ACC112 (cell line): ENCODE measurements around the gene CD248.
"Not testable (repeated sequence)": the region's sequence is repeated elsewhere in the genome, so short reads cannot be mapped to it uniquely, and the experiment has no call there.

Experiments
- H2AFZ ChIP-seq: fragments of 200-600 bp; sonication (generic); one replicate; pipeline ENCODE4 v1.6.0; 2017; ENCODE audit warnings: antibody characterized with exemption, low read length; ENCODE audit not compliant: unreplicated experiment
- H3K27ac ChIP-seq: fragments of 200-600 bp; sonication (generic); 2 replicates; pipeline ENCODE4 v1.5.1; 2014; ENCODE audit warnings: low read depth, mild to moderate bottlenecking, antibody characterized with exemption, low read length, moderate library complexity
- H3K27me3 ChIP-seq: fragments of 200-600 bp; sonication (generic); 2 replicates; pipeline ENCODE4 v1.6.1; 2014; ENCODE audit warnings: mild to moderate bottlenecking, antibody characterized with exemption, low read length, moderate library complexity, mixed read lengths; ENCODE audit not compliant: insufficient read depth
- H3K36me3 ChIP-seq: fragments of 200-600 bp; sonication (generic); 2 replicates; pipeline ENCODE4 v1.6.1; 2016; ENCODE audit warnings: mild to moderate bottlenecking, antibody characterized with exemption, low read length, moderate library complexity, mixed read lengths; ENCODE audit not compliant: insufficient read depth
- H3K4me1 ChIP-seq: fragments of 200-600 bp; sonication (generic); one replicate; pipeline ENCODE4 v1.6.1; 2016; ENCODE audit warnings: low read length, mixed read lengths; ENCODE audit not compliant: insufficient read depth, unreplicated experiment, control insufficient read depth
- H3K4me3 ChIP-seq: fragments of 200-600 bp; sonication (generic); 2 replicates; pipeline ENCODE4 v1.5.1; 2014; ENCODE audit warnings: mild to moderate bottlenecking, low read depth, low read length
- H3K79me2 ChIP-seq: fragments of 200-600 bp; sonication (generic); one replicate; pipeline ENCODE4 v1.6.0; 2016; ENCODE audit warnings: low read length; ENCODE audit not compliant: control insufficient read depth, unreplicated experiment, insufficient read depth

The CD248 gene

DNA sequence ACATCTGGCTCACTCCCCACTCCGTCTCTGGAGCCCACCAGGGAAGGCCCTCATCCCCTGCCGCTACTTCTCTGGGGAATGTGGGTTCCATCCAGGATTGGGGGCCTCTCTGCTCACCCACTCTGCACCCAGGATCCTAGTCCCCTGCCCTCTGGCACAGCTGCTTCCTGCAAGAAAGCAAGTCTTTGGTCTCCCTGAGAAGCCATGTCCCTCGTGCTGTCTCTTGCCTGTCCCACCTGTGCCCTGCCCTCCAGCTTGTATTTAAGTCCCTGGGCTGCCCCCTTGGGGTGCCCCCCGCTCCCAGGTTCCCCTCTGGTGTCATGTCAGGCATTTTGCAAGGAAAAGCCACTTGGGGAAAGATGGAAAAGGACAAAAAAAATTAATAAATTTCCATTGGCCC, 39.8 kb downstream of the CD248 start:
- not testable (repeated sequence) for H3K27ac ChIP-seq, H3K4me1 ChIP-seq, H2AFZ ChIP-seq

DNA sequence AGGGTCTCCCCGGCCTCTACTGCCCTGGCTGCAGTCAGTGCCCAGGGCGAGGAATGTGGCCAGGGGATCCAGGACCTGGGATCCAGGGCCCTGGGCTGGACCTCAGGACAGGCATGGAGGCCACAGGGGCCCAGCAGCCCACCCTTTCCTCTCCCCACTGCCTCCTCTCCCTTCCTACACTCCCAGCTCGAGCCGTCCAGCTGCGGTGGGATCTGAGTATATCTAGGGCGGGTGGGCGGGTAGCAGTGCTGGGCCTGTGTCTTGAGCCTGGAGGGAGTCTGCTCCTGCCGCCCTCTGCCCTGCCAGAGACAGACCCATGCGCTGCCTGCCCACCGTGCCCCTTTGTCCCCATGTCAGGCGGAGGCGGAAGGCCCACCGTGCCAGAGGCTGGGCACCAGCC, 40.2 kb downstream of the CD248 start:
- not testable (repeated sequence) for H3K79me2 ChIP-seq, H3K27me3 ChIP-seq, H2AFZ ChIP-seq, H3K27ac ChIP-seq, H3K36me3 ChIP-seq, H3K4me3 ChIP-seq, H3K4me1 ChIP-seq

More for the DNA sequence above, 39.8 kb downstream of the CD248 start:
- H3K4me3 ChIP-seq, H3K79me2 ChIP-seq, H3K27me3 ChIP-seq, H3K36me3 ChIP-seq: not testable (repeated sequence)

DNA sequence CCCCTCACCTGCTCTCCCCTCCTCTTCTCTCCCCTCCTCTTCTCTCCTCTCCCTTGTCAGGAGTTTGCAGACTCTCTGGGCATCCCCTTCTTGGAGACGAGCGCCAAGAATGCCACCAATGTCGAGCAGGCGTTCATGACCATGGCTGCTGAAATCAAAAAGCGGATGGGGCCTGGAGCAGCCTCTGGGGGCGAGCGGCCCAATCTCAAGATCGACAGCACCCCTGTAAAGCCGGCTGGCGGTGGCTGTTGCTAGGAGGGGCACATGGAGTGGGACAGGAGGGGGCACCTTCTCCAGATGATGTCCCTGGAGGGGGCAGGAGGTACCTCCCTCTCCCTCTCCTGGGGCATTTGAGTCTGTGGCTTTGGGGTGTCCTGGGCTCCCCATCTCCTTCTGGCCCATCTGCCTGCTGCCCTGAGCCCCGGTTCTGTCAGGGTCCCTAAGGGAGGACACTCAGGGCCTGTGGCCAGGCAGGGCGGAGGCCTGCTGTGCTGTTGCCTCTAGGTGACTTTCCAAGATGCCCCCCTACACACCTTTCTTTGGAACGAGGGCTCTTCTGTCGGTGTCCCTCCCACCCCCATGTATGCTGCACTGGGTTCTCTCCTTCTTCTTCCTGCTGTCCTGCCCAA, 40.7 kb downstream of the CD248 start:
- Histone ChIP-seq H3K79me2 (no peaks in the 10 kb centered on the region), H2AFZ (no peak overlapping the region), H3K27me3 (no peaks in the 10 kb centered on the region; the same call in 1 of the 2 replicates), H3K4me3 (no peak overlapping the region), H3K36me3 (peaks cover 7% of the 10 kb centered on the region; the same call in 1 of the 2 replicates), H3K27ac (no peak overlapping the region), H3K4me1 (no peaks in the 10 kb centered on the region)

DNA sequence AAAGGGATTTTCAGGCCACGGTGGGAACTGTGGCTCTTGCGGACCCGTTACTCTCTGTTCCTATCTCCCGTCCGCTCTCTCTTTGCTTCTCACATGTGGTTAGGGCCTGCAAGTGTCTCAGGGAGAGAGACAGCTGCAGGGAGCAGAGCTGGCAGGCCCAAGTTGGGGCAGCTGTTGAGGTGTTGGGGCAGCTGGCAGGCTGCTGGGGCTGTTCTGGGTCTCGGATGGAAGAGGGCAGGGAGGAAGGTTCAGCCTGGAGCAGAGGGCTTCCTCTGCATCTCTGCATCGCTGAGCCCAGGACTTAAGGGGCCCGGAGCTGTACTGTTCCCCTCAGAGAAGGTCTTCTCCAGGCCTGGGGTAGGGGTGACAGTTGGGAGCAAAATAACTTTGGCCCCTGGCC, 41.4 kb downstream of the CD248 start:
- no peaks in the 10 kb centered on the region for H3K4me1 ChIP-seq
- peaks cover 6% of the 10 kb centered on the region for H3K79me2 ChIP-seq
- H2AFZ ChIP-seq: no peak overlapping the region
- no peak overlapping the region for H3K27ac ChIP-seq
- H3K4me3 ChIP-seq: no peak overlapping the region
- no peaks in the 10 kb centered on the region; the same call in 1 of the 2 replicates for H3K27me3 ChIP-seq
- peaks cover 7% of the 10 kb centered on the region; the same call in 1 of the 2 replicates for H3K36me3 ChIP-seq

DNA sequence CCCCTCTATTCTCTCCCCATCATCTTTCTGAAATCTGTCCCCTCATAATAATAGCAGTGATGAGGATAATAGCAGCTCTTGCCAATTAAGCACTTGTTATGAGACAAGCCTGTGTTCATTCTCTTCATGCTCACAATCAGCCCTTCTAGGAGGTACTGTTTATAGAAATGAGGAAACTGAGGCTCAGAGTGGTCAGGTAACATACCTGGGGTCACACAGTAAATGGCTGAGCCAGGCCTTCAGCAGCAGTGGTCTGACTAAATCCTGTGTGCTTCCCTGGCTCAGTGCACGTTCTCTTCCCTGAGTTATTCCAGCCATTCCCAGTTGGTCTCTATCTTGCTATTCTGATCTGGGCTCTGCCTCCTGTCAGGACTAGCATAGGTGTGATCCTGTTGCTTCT, 42.6 kb downstream of the CD248 start:
- Histone ChIP-seq H3K79me2 (peaks cover 18% of the 10 kb centered on the region), H2AFZ (no peak overlapping the region), H3K27ac (no peak overlapping the region), H3K36me3 (peaks cover 7% of the 10 kb centered on the region; the same call in 1 of the 2 replicates), H3K4me3 (no peak overlapping the region), H3K4me1 (peaks cover 8% of the 10 kb centered on the region), H3K27me3 (no peaks in the 10 kb centered on the region; the same call in 1 of the 2 replicates)

DNA sequence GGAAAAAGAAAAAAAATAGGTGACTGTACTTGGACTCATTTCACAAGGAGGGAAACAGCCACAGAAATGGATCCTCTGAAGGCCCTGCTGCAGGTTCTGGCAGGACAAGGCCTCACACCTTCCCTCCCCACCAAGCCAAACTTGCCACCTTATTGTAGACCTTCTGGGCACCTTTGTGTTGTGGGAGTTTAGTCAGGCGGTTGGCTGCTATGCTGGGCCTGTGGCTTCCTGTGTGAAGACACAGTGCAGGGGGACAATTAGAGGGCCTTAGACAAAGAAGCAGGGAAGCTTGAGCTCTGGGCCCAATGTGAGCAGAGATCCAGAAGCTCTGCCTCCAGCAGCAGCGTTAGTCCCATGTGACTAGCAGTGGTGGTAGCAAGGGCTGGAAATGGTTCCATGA, 44.2 kb downstream of the CD248 start:
- H3K4me1 ChIP-seq: peaks cover 8% of the 10 kb centered on the region
- no peaks in the 10 kb centered on the region for H3K27me3 ChIP-seq
- no peak overlapping the region for H2AFZ ChIP-seq
- no peak overlapping the region for H3K4me3 ChIP-seq
- peaks cover 23% of the 10 kb centered on the region for H3K79me2 ChIP-seq
- H3K27ac ChIP-seq: no peak overlapping the region
- peaks cover 7% of the 10 kb centered on the region; the same call in 1 of the 2 replicates for H3K36me3 ChIP-seq

DNA sequence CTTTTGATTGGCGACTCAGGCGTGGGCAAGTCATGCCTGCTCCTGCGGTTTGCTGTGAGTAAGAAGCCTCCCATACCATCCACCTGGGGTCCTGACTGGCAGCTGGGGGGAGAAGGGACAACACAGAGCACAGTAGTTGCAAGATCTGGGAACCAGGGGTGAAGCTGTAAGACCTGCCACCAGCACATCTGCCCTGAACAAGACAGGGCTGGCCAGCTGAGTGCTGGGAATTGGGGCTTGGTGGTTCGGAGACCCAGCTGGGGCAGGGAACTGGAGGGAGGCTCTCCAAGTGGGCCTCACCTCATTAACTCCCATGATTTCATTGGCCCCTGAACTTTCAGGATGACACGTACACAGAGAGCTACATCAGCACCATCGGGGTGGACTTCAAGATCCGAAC, 45.0 kb downstream of the CD248 start:
- Histone ChIP-seq H3K27ac (no peak overlapping the region), H2AFZ (no peak overlapping the region), H3K4me1 (peaks cover 8% of the 10 kb centered on the region), H3K27me3 (no peaks in the 10 kb centered on the region), H3K4me3 (no peak overlapping the region), H3K36me3 (peaks cover 7% of the 10 kb centered on the region; the same call in 1 of the 2 replicates), H3K79me2 (peaks cover 23% of the 10 kb centered on the region)

DNA sequence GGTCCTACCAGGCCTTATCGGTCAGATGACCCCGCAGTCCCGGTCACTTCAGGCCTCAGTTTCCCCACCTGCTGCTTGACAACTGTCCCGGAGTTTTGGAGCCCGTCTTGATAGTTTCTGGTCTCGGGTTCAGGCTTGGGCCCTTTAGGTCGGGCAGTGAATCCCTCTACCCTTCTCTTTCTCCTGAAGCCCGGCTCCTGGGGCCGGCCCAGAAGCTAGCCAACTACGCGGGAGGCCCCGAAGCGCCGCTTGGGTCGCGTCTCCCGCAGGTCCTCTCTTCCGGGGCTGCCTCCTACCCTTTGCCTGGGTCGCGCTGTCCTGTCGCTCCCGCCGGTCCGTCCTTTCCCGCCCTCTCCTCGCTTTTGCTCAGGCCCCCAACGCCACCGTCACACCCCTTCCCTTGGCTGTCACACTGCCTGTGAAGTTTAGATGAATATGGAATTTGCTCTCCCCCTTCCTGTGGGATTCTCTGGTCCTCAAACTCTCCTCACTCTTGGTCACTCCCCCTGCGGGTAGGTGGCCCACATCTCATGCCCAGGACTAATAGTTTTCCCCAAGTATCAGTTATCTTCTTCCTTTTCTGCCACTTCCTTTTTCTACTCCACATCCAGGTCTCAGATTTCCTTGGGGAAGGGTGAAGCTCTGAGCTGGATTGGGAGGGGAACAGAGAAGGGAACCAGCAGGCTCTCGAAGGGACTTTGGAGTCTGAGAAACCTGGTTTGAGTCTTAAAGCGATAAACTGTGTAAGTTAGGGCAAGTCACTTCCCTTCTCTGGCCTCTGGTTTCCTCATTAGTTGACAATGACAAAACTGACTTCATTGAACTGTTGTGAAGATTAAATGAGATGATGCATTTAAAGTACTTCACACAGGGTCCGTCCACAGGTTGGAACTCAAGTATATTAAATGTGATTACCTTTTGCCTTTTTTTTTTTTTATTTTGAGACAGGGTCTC, 47.6 kb downstream of the CD248 start:
- Histone ChIP-seq H3K36me3 (peaks cover 7% of the 10 kb centered on the region; the same call in 1 of the 2 replicates), H3K4me3 (peak overlapping the region; percentile 95), H2AFZ (peak overlapping the region; percentile 52), H3K79me2 (peaks cover 23% of the 10 kb centered on the region), H3K27me3 (no peaks in the 10 kb centered on the region), H3K27ac (peak overlapping the region; percentile 79), H3K4me1 (peaks cover 8% of the 10 kb centered on the region)

DNA sequence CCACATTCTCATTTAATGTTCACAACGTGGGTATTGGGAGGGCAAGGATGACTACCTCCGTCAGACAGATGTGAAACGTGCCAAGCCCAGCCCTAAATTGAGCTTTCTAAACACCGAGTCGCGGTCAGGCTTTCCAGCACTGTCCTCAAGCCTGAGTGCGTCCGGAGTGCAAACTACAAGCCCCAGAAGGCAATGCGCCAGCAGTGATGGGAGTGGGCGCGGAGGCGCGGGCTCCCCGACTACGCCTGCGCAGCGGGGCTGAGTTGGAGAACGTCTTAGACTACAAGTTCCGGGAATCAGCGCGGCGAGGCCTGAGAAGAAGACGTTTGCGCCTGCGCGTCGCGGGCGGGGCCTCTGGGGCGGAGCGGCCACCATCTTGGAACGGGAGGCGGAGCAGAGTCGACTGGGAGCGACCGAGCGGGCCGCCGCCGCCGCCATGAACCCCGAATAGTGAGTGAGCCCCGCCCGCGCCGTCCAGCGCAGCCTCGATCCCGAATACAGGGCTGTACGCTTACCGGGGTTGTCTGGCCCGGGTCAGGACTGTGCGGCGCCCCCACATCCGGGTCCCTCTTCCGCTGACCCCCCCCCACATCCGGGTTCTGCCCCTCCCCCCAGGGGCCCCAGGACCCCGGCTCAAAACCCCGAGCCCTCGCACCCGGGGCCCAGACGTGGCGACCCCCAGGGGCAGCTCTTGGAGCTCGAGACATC, 48.4 kb downstream of the CD248 start, which contains the start of gene RAB1B:
Gene RAB1B (plus strand): TSS at position 396 of the 708 bp plus-strand sequence. CDS start 41 bp downstream, at position 437.
- Histone ChIP-seq H2AFZ (peak within 1 kb of the TSS; percentile 57), H3K79me2 (peaks cover 23% of the 10 kb centered on the region), H3K27me3 (no peaks in the 10 kb centered on the region), H3K36me3 (peaks cover 7% of the 10 kb centered on the region; the same call in 1 of the 2 replicates), H3K27ac (peak within 1 kb of the TSS; percentile 79), H3K4me3 (peak within 1 kb of the TSS; percentile 95), H3K4me1 (peaks cover 8% of the 10 kb centered on the region)
